Erythroblast (primary cell): ENCODE measurements around the gene MAST2.

Experiments used
- GATA1 ChIP-seq: IDR thresholded peaks from 2 replicates; pipeline ENCODE4 v1.6.1; 2011; ENCODE audit warnings: low read depth, mild to moderate bottlenecking, control low read depth, low read length, moderate library complexity
- POLR2A ChIP-seq: IDR thresholded peaks from 2 replicates; pipeline ENCODE4 v1.6.1; 2011; ENCODE audit warnings: mild to moderate bottlenecking, low read length

- no peak for TF ChIP-seq POLR2A
- TF ChIP-seq GATA1 = no peak
These were observed 125.9 kb downstream of the MAST2 start for GRCh38 chr1:45929257-45929687.
